HG02840 (cell line): ENCODE results near the gene PRKAR2B.
"Not testable (repeated sequence)": the region's sequence is repeated elsewhere in the genome, so short reads cannot be mapped to it uniquely, and the experiment has no call there.

Experiments
- ATAC-seq: cut with Tn5 transposase; IDR thresholded peaks from one replicate; pipeline ENCODE4 v1.9.1; 2021; ENCODE audit warnings: mild to moderate bottlenecking, moderate library complexity, moderate number of reproducible peaks; ENCODE audit not compliant: unreplicated experiment, low FRiP score

Gene PRKAR2B

GRCh38 chr7:107025449-107026103 lies 18.9 kb upstream of the PRKAR2B start:
- ATAC-seq, result no peak

- ATAC-seq, result no peak
These were observed 18.3 kb upstream of the PRKAR2B start for GRCh38 chr7:107026166-107026565.

DNA sequence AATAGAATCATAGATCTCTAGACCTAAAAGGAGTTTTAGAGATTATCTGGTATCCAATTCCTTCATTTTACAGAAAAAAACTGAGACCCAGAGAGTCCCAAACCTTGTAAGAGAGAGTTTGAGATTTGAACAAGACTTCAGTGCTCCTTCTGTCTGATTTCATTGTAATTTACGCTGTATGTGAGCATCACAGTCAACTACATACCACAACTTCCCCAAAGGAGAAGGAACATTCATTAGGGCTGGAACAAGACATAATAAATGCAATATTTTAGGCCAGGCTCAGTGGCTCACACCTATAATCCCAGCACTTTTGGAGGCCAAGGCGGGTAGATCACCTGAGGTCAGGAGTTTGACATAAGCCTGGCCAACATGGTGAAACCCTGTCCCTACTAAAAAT lies 17.3 kb upstream of the PRKAR2B start:
- ATAC-seq, result no peak

GRCh38 chr7:107029061-107029763 lies 15.3 kb upstream of the PRKAR2B start:
- ATAC-seq, result no peak

- no peak for ATAC-seq
These were observed 14.7 kb upstream of the PRKAR2B start for GRCh38 chr7:107029764-107030286.

DNA sequence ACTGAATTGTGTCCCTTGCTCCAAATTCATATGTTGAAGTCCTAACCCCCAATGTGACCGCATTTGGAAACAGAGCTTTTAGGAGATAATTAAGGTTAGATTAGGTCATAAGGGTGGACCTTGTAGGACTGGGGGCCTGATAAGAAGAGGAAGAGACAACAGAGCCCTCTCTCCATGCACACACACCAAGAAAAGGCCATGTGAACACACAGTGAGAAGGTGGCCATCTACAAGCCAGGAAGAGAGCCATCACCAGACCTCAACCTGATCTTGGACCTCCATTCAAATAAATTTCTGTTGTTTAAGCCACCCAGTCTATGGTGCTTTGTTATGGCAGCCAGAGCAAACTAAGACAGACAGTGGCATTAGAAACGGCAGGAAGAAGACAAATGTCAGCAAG lies 12.5 kb upstream of the PRKAR2B start:
- ATAC-seq, result no peak

- no peak for ATAC-seq
These were observed 11.6 kb upstream of the PRKAR2B start for GRCh38 chr7:107032720-107033438.

GRCh38 chr7:107034553-107034952 lies 10.0 kb upstream of the PRKAR2B start:
- ATAC-seq, result no peak

DNA sequence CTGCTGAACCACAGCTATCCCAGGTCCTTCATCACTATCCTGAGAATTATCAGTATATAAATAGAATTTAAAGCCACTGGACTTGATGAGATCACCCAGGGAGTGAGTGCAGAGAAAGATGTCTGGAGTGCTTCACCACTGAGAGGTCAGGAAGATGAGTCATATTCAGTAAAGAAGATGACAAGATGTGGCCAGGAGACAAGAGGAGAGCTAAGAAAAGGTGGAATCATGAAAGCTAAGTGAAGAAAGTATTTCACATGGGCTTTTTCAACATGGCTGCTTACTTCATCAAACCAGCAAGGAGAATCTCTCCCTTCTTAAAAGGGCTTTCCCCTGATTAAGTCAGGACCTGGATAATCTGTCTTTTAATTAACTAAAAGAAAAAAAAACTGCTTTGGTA lies 9.1 kb upstream of the PRKAR2B start:
- ATAC-seq, result no peak

DNA sequence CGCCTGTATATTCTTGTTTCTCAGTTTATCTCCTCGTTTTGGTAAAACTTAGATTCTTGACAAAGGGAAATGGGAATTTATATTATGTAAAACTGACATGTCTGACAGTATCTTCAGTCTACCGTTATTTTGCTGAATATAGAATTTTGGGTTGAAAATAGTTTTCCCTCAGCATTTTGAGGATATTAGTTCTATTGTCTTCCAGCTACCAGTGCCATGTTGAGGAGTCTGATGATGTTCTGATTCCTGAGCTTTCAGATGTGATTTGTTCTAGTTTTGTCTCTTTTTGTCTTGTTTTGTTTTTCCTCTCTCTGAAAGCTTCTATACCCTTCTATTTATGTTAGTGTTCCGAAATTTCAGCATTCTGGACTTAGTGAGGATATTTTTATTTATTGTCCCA lies 8.0 kb upstream of the PRKAR2B start:
- no peak for ATAC-seq

GRCh38 chr7:107037717-107038603 lies 6.5 kb upstream of the PRKAR2B start:
- ATAC-seq, result no peak

- no peak for ATAC-seq
These were observed 5.2 kb upstream of the PRKAR2B start for GRCh38 chr7:107039199-107039900.

DNA sequence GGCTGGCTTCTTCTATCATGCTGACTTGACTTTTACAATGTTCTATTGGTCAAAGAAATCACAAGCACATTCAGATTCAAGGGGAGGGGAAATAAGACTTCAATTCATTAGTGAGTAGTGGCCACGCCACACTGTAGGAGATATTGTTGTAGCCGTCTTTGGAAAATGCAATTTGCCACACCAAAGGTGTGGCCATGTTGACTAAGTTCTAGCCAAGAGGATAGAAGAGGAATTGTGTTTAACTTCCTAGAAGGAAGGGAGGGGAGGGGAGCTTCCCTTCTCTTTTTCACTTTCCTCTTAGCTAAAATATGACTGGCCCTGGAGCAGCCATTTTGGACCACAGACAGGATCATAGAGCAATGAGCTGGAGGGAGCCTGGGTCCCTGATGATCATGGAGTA lies 3.4 kb upstream of the PRKAR2B start:
- no peak for ATAC-seq

DNA sequence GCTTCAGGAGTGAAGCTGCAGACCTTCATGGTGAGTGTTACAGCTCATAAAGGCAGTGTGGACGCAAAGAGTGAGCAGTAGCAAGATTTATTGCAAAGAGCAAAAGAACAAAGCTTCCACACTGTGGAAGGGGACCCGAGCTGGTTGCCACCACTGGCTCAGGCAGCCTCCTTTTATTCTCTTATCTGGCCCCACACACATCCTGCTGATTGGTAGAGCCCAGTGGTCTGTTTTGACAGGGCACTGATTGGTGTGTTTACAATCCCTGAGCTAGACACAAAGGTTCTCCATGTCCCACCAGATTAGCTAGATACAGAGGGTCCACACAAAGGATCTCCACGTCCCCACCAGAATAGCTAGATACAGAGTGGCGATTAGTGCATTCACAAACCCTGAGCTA lies 2.7 kb upstream of the PRKAR2B start:
- ATAC-seq, result not testable (repeated sequence)

GRCh38 chr7:107042326-107042910 lies 2.1 kb upstream of the PRKAR2B start:
- ATAC-seq, result not testable (repeated sequence)

DNA sequence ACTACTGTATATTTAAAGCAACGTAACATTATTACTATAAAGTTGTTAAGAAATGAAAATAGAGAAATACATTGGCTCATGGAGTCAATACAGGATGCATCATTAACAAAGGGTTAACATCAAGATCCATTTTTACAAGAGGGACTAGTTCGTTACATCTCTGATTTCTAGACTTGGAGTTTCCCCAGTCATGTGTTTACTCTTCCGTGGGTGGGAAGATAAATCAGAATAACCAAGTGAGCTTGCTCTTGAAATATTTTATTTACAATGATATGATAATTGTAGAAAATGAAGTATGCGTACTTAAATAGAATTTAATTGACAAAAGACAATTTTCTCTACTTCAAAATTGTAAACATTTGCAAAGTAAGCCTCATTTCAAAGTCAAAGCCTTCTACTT lies 1.0 kb upstream of the PRKAR2B start:
- no peak for ATAC-seq

DNA sequence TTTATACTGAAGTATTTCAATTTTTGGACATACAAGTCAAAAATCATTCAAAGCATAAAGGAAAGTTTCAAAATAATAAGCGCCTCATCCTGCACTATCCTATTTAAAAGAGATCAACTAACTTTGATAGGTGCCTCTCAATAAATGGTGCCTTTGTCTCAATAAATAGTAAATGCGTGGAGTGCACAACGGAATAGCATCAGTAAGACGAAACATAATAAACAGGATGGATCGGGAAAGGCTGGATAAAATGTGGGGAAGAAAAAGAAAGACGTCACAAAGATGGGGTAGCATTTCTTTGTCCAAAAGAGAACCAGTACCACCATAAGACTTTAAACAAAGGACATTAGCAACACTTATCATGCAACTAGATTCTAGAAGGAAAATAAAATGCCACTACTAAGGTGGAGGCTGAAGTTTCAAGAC lies 571 bp upstream of the PRKAR2B start:
- no peak for ATAC-seq

- ATAC-seq, result no peak
These were observed 873 bp downstream of the PRKAR2B start for GRCh38 chr7:107045195-107045960.

DNA sequence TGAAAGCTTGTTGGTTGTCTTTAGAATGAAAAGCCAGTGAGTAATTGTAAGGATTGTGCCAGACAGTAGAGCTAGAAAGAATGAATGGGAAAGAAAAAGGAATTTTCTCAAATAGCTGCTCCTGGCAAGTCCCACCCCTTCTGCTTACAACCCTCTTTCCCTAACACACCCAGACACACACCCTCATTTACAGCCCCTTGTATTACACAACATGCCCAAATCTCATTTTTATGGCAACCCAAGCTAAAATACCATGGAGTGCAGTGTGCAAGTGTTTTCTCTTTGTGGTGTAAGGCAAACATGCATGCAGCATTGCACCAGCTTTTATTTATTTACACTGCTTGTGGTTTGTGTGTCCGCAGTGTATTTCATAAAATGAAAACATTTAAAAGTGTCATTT lies 1.5 kb downstream of the PRKAR2B start:
- no peak for ATAC-seq
